IMR-90 (cell line): Measurements from ENCODE around the gene XPNPEP2. TPM values are rescaled to one million over a fixed set of nuclear protein-coding genes. Genes with fewer than 3 reads are reported as not detected.

Source experiments
- ATAC-seq: fragments of 200-7000 bp; cut with Tn5 transposase; 2 replicates; pipeline ENCODE4 v1.9.1; 2020; ENCODE audit warnings: low read depth, mild to moderate bottlenecking, moderate library complexity
- BruUV-seq: library from RNA; stranded (reverse); fragments of 400-500 nt; replicated peaks from 2 replicates; lab custom pipeline; 2021; lab: Mats Ljungman, UMichigan
- CTCF ChIA-PET: fragments of 300-600 bp; formaldehyde crosslinking; extraction: SDS; loops from one replicate; lab custom pipeline; 2021; ENCODE audit warnings: antibody characterized with exemption; lab: Yijun Ruan, JAX
- POLR2A ChIA-PET: fragments of 300-600 bp; sonication (Branson Sonifier 250); formaldehyde crosslinking; loops from one replicate; lab custom pipeline; 2022; ENCODE audit warnings: antibody characterized with exemption; ENCODE audit not compliant: unreplicated experiment; lab: Charles Lee
- DNase-seq: peaks from one replicate; pipeline ENCODE4 v3.0.0; 2013
- H2AFZ ChIP-seq: replicated peaks from 2 replicates; pipeline ENCODE3; 2013; ENCODE audit warnings: low read length, mild to moderate bottlenecking; ENCODE audit not compliant: poor library complexity
- H2AK5ac ChIP-seq: 2 replicates; pipeline ENCODE4 v1.6.1; 2013; ENCODE audit warnings: low read depth, low read length, inconsistent platforms
- H2AK9ac ChIP-seq: replicated peaks from 2 replicates; pipeline ENCODE3; 2013; ENCODE audit warnings: mild to moderate bottlenecking, low read depth, low read length, moderate library complexity; ENCODE audit not compliant: poor library complexity
- H2BK120ac ChIP-seq: 2 replicates; pipeline ENCODE4 v1.6.1; 2013; ENCODE audit warnings: low read depth, low read length, inconsistent platforms
- H2BK15ac ChIP-seq: 3 replicates; pipeline ENCODE4 v1.6.1; 2013; ENCODE audit warnings: low read depth, low read length, inconsistent platforms
- H2BK20ac ChIP-seq: 2 replicates; pipeline ENCODE4 v1.6.1; 2013; ENCODE audit warnings: low read depth, mild to moderate bottlenecking, inconsistent platforms, low read length, moderate library complexity
- H2BK5ac ChIP-seq: 2 replicates; pipeline ENCODE4 v1.6.1; 2013; ENCODE audit warnings: mild to moderate bottlenecking, low read depth, low read length, inconsistent platforms; ENCODE audit not compliant: poor library complexity, severe bottlenecking
- H3K14ac ChIP-seq: replicated peaks from 2 replicates; pipeline ENCODE4 v1.6.1; 2013; ENCODE audit warnings: low read depth, low read length, inconsistent platforms
- H3K18ac ChIP-seq: 2 replicates; pipeline ENCODE4 v1.6.1; 2013; ENCODE audit warnings: low read depth, low read length, control low read depth
- H3K23ac ChIP-seq: 2 replicates; pipeline ENCODE4 v1.6.1; 2013; ENCODE audit warnings: low read depth, low read length, inconsistent platforms
- H3K27ac ChIP-seq: 2 replicates; pipeline ENCODE4 v1.5.1; 2013; ENCODE audit warnings: mild to moderate bottlenecking, control low read depth, low read length; ENCODE audit not compliant: insufficient read depth
- H3K27me3 ChIP-seq: 2 replicates; pipeline ENCODE4 v1.6.1; 2013; ENCODE audit warnings: low read length; ENCODE audit not compliant: control insufficient read depth, insufficient read depth
- H3K36me3 ChIP-seq: 2 replicates; pipeline ENCODE4 v1.6.1; 2013; ENCODE audit warnings: low read length, mixed read lengths; ENCODE audit not compliant: control insufficient read depth, insufficient read depth
- H3K4ac ChIP-seq: 2 replicates; pipeline ENCODE4 v1.6.1; 2013; ENCODE audit warnings: low read depth, low read length, inconsistent platforms
- H3K4me1 ChIP-seq: 2 replicates; pipeline ENCODE4 v1.6.1; 2013; ENCODE audit warnings: low read length, mixed read lengths; ENCODE audit not compliant: control insufficient read depth, insufficient read depth
- H3K4me2 ChIP-seq: 2 replicates; pipeline ENCODE4 v1.6.1; 2013; ENCODE audit warnings: low read depth, mild to moderate bottlenecking, control low read depth, low read length, moderate library complexity
- H3K4me3 ChIP-seq: 2 replicates; pipeline ENCODE4 v1.5.1; 2013; ENCODE audit warnings: low read depth, mild to moderate bottlenecking, control low read depth, low read length, moderate library complexity; ENCODE audit not compliant: insufficient read depth
- H3K56ac ChIP-seq: 2 replicates; pipeline ENCODE4 v1.6.1; 2013; ENCODE audit warnings: low read length, inconsistent platforms; ENCODE audit not compliant: insufficient read depth; ENCODE audit errors: extremely low read depth
- H3K79me1 ChIP-seq, 2 experiments: 2 replicates each; pipeline ENCODE4 v1.6.1; 2013; ENCODE audit warnings: low read length in 2 of 2, inconsistent platforms in 1 of 2, low read depth in 1 of 2
- H3K9ac ChIP-seq: 2 replicates; pipeline ENCODE4 v1.6.1; 2013; ENCODE audit warnings: low read depth, low read length, control low read depth
- H3K9me1 ChIP-seq: 2 replicates; pipeline ENCODE4 v1.6.1; 2013; ENCODE audit warnings: low read length, inconsistent platforms; ENCODE audit not compliant: insufficient read depth
- H3K9me3 ChIP-seq: 2 replicates; pipeline ENCODE4 v1.6.1; 2013; ENCODE audit warnings: low read length; ENCODE audit not compliant: control insufficient read depth, insufficient read depth
- H4K20me1 ChIP-seq: 2 replicates; pipeline ENCODE4 v1.6.1; 2013; ENCODE audit warnings: low read length, inconsistent platforms; ENCODE audit not compliant: insufficient read depth
- H4K5ac ChIP-seq: 2 replicates; pipeline ENCODE4 v1.6.1; 2013; ENCODE audit warnings: mild to moderate bottlenecking, low read depth, low read length, control low read depth
- H4K8ac ChIP-seq, 2 experiments: 2 replicates each; pipeline ENCODE4 v1.6.1; 2013; ENCODE audit warnings: low read depth in 2 of 2, low read length in 2 of 2, control low read depth in 1 of 2, inconsistent platforms in 1 of 2
- H4K91ac ChIP-seq: 2 replicates; pipeline ENCODE4 v1.6.1; 2013; ENCODE audit warnings: low read depth, low read length, inconsistent platforms; ENCODE audit not compliant: insufficient read depth
- BHLHE40 ChIP-seq: fragments of 150-350 bp; IDR thresholded peaks from 2 replicates; pipeline ENCODE4 v1.6.1; 2016; ENCODE audit warnings: mild to moderate bottlenecking, low read depth, low read length
- CEBPB ChIP-seq: IDR thresholded peaks from 2 replicates; pipeline ENCODE4 v1.6.1; 2012; ENCODE audit warnings: low read depth, low read length, improper control_type of control experiment
- CHD1 ChIP-seq: IDR thresholded peaks from 2 replicates; pipeline ENCODE4 v1.6.1; 2012; ENCODE audit warnings: low read depth, low read length, improper control_type of control experiment
- FOS ChIP-seq: fragments of 150-350 bp; IDR thresholded peaks from 2 replicates; pipeline ENCODE4 v1.6.1; 2016; ENCODE audit warnings: low read depth, low read length
- MAFK ChIP-seq: IDR thresholded peaks from 2 replicates; pipeline ENCODE4 v1.6.1; 2012; ENCODE audit warnings: low read depth, low read length, improper control_type of control experiment
- MAZ ChIP-seq: IDR thresholded peaks from 2 replicates; pipeline ENCODE4 v1.6.1; 2012; ENCODE audit warnings: low read depth, mild to moderate bottlenecking, low read length, improper control_type of control experiment, moderate library complexity, borderline replicate concordance
- MXI1 ChIP-seq: IDR thresholded peaks from 2 replicates; pipeline ENCODE4 v1.6.1; 2012; ENCODE audit warnings: low read depth, mild to moderate bottlenecking, low read length, moderate library complexity, borderline replicate concordance
- NFE2L2 ChIP-seq: fragments of 150-350 bp; IDR thresholded peaks from 2 replicates; pipeline ENCODE4 v1.6.1; 2016; ENCODE audit warnings: low read depth, mild to moderate bottlenecking, low read length
- POLR2A ChIP-seq: IDR thresholded peaks from 2 replicates; pipeline ENCODE4 v1.6.1; 2012; ENCODE audit warnings: mild to moderate bottlenecking, low read depth, low read length
- RAD21 ChIP-seq: IDR thresholded peaks from 2 replicates; pipeline ENCODE4 v1.6.1; 2012; ENCODE audit warnings: low read length, improper control_type of control experiment
- RCOR1 ChIP-seq: IDR thresholded peaks from 2 replicates; pipeline ENCODE4 v1.6.1; 2012; ENCODE audit warnings: mild to moderate bottlenecking, low read length, improper control_type of control experiment; ENCODE audit not compliant: insufficient replicate concordance
- RFX5 ChIP-seq: IDR thresholded peaks from 2 replicates; pipeline ENCODE4 v1.8.0; 2012; ENCODE audit warnings: low read depth, mild to moderate bottlenecking, low read length, moderate library complexity
- SMC3 ChIP-seq: fragments of 150-350 bp; IDR thresholded peaks from 2 replicates; pipeline ENCODE4 v1.6.1; 2016; ENCODE audit warnings: low read depth, mild to moderate bottlenecking, antibody characterized with exemption, low read length, moderate library complexity
- WGBS, 2 experiments: methylation state at CpG; one replicate each; pipeline versions ENCODE4 v1.1.5 to v1.1.7; 2013; ENCODE audit warnings: missing lambda C conversion rate in 2 of 2; ENCODE audit not compliant: insufficient read length in 1 of 2; ENCODE audit errors: extremely low coverage in 2 of 2; 5-methylcytosine and 5-hydroxymethylcytosine counted together
- dilution Hi-C: fragments of 300-500 bp; cut with HindIII; formaldehyde crosslinking; loops from one replicate; pipeline ENCODE4 v1.14.3; 2018; ENCODE audit warnings: low sequenced_read_pairs; ENCODE audit not compliant: unreplicated experiment
- in situ Hi-C: fragments of 300-500 bp; cut with MboI; formaldehyde crosslinking; loops from 3 replicates; pipeline ENCODE4 v1.14.3; 2019; ENCODE audit warnings: low sequenced_read_pairs, inconsistent platforms, mixed read lengths
- intact Hi-C: fragments of 100-400 bp; cut with micrococcal nuclease; formaldehyde crosslinking; loops from 2 replicates; pipeline ENCODE4 v1.10.0; 2022
- polyA plus RNA-seq, 3 experiments: library from polyadenylated mRNA; depleted of rRNA; stranded (reverse); fragments of >200 nt; gene quantifications; 2 replicates each; pipeline ENCODE4 v1.2.3, GENCODE V29; 2012; ENCODE audit warnings: low replicate concordance in 1 of 3
- total RNA-seq: library from RNA; depleted of rRNA; stranded (reverse); fragments of >200 nt; gene quantifications from 2 replicates; pipeline ENCODE4 v1.2.3, GENCODE V29; 2012
- TF ChIP-seq, protein P1 (sequence below): fragments of 150-350 bp; IDR thresholded peaks from 2 replicates; pipeline ENCODE4 v1.6.1; 2016; ENCODE audit warnings: low read depth, mild to moderate bottlenecking, low read length, moderate library complexity, borderline replicate concordance
- TF ChIP-seq, protein P2 (sequence below): conservative IDR thresholded peaks from 2 replicates; pipeline ENCODE4 v1.5.1; 2012; ENCODE audit warnings: mild to moderate bottlenecking, low read depth, low read length, improper control_type of control experiment
- TF ChIP-seq, protein P3 (sequence below): fragments of 150-350 bp; IDR thresholded peaks from 2 replicates; pipeline ENCODE4 v1.6.1; 2017; ENCODE audit warnings: mild to moderate bottlenecking, antibody characterized with exemption, low read length, low read depth

XPNPEP2 gene
- total and polyA plus RNA-seq, 2 of the 4 experiments (the other 2 are of a cell fraction) = under 0.01 to 0.07 TPM

DNA sequence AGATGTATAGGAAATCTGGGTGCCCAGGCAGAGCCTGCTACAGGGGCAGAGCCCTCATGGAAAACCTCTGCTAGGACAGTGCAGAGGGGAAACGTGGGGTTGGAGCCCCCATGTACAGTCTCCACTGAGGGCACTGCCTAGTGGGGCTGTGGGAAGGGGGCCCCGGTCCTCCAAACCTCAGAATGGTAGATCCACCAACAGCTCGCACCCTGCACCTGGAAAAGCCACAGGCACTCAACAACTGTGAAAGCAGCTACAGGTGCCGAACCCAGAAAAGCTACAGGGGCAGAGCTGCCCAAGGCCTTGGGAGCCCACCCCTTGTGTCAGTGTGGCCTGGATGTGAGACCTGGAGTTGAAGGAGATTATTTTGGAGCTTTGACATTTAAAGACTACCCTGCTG lies 5.4 kb upstream of the XPNPEP2 start:
- no peak for ATAC-seq
- Histone ChIP-seq H2AK9ac (no peak overlapping the region), H3K4me2 (no peak overlapping the region), H3K23ac (no peak overlapping the region), H3K9me1 (no peaks in the 10 kb centered on the region), H2AFZ (no peak overlapping the region), H3K14ac (no peak overlapping the region), H4K5ac (no peak overlapping the region), H3K4me3 (no peak overlapping the region), H3K9me3 (no peaks in the 10 kb centered on the region), H3K18ac (no peak overlapping the region), H2BK5ac (no peak overlapping the region), H2AK5ac (no peak overlapping the region), H2BK20ac (no peak overlapping the region), H3K27me3 (peaks cover 30% of the 10 kb centered on the region), H4K91ac (no peak overlapping the region), H3K56ac (no peak overlapping the region), H4K20me1 (no peaks in the 10 kb centered on the region), H3K79me1 (no peaks in the 10 kb centered on the region), H3K36me3 (no peaks in the 10 kb centered on the region), H4K8ac (no peak overlapping the region), H3K4me1 (peaks cover 3% of the 10 kb centered on the region; the same call in 1 of the 2 replicates), H3K9ac (no peak overlapping the region), H3K27ac (no peak overlapping the region), H2BK120ac (no peak overlapping the region), H2BK15ac (no peak overlapping the region), H3K4ac (no peak overlapping the region)
- no CpG with 5 or more reads among the region's 4 CpGs for WGBS, 2 experiments
- DNase-seq = no peak
- TF ChIP-seq, protein P1, sequence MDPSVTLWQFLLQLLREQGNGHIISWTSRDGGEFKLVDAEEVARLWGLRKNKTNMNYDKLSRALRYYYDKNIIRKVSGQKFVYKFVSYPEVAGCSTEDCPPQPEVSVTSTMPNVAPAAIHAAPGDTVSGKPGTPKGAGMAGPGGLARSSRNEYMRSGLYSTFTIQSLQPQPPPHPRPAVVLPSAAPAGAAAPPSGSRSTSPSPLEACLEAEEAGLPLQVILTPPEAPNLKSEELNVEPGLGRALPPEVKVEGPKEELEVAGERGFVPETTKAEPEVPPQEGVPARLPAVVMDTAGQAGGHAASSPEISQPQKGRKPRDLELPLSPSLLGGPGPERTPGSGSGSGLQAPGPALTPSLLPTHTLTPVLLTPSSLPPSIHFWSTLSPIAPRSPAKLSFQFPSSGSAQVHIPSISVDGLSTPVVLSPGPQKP = no peak
- no peak for TF ChIP-seq RCOR1
- TF ChIP-seq FOS = no peak
- TF ChIP-seq CHD1 = no peak
- TF ChIP-seq BHLHE40 = no peak
- TF ChIP-seq, protein P2, sequence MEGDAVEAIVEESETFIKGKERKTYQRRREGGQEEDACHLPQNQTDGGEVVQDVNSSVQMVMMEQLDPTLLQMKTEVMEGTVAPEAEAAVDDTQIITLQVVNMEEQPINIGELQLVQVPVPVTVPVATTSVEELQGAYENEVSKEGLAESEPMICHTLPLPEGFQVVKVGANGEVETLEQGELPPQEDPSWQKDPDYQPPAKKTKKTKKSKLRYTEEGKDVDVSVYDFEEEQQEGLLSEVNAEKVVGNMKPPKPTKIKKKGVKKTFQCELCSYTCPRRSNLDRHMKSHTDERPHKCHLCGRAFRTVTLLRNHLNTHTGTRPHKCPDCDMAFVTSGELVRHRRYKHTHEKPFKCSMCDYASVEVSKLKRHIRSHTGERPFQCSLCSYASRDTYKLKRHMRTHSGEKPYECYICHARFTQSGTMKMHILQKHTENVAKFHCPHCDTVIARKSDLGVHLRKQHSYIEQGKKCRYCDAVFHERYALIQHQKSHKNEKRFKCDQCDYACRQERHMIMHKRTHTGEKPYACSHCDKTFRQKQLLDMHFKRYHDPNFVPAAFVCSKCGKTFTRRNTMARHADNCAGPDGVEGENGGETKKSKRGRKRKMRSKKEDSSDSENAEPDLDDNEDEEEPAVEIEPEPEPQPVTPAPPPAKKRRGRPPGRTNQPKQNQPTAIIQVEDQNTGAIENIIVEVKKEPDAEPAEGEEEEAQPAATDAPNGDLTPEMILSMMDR = no peak
- TF ChIP-seq NFE2L2 = no peak
- TF ChIP-seq, protein P3, sequence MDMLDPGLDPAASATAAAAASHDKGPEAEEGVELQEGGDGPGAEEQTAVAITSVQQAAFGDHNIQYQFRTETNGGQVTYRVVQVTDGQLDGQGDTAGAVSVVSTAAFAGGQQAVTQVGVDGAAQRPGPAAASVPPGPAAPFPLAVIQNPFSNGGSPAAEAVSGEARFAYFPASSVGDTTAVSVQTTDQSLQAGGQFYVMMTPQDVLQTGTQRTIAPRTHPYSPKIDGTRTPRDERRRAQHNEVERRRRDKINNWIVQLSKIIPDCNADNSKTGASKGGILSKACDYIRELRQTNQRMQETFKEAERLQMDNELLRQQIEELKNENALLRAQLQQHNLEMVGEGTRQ = no peak
- no peak for TF ChIP-seq POLR2A
- TF ChIP-seq MAFK = no peak
- no peak for TF ChIP-seq SMC3
- no peak for TF ChIP-seq MAZ
- no peak for TF ChIP-seq RAD21
- TF ChIP-seq MXI1 = no peak
- no peak for TF ChIP-seq RFX5
- no peak for TF ChIP-seq CEBPB
- intact Hi-C loops = no loop called here
- ChIA-PET CTCF (no interaction called here), POLR2A (no interaction called here)
- BruUV-seq = no TSS peak
- in situ Hi-C loops = no loop called here
- dilution Hi-C loops = no loop called here
